SK-N-MC (cell line): ENCODE results near the gene MYO5C.

Source experiments
- EZH2 ChIP-seq: fragments of 200-600 bp; sonication (generic); IDR thresholded peaks from one replicate; pipeline ENCODE4 v1.6.1; 2017; ENCODE audit warnings: antibody characterized with exemption
- POLR2AphosphoS5 ChIP-seq: IDR thresholded peaks from 2 replicates; pipeline ENCODE4 v1.6.1; 2012; ENCODE audit warnings: mild to moderate bottlenecking, low read depth, low read length, borderline replicate concordance

GRCh38 chr15:52180851-52181450 is 114.7 kb downstream of the MYO5C start:
- no peak for TF ChIP-seq POLR2AphosphoS5
- no peak for TF ChIP-seq EZH2
